SK-N-SH treated with all-trans-retinoic acid at 6 μM for 48 hours (cell line): ENCODE measurements around the gene SEC14L1.

Source experiments
- CREB5 ChIP-seq: fragments of 250-450 bp; sonication (Bioruptor Pico); IDR thresholded peaks from 2 replicates; pipeline ENCODE4 v1.5.1; 2020; ENCODE audit warnings: low read depth, mild to moderate bottlenecking, moderate library complexity
- CSDC2 ChIP-seq: fragments of 250-450 bp; sonication (Bioruptor Pico); IDR thresholded peaks from 2 replicates; pipeline ENCODE4 v1.5.0; 2020; ENCODE audit warnings: mild to moderate bottlenecking, moderate library complexity
- OSR1 ChIP-seq: fragments of 250-450 bp; sonication (Bioruptor Pico); IDR thresholded peaks from 2 replicates; pipeline ENCODE4 v1.8.0; 2022; ENCODE audit warnings: moderate library complexity, mild to moderate bottlenecking, inconsistent platforms
- SNAI2 ChIP-seq: fragments of 250-450 bp; sonication (Bioruptor Pico); IDR thresholded peaks from 2 replicates; pipeline ENCODE4 v1.5.0; 2020; ENCODE audit warnings: mild to moderate bottlenecking, moderate library complexity
- ZC3H10 ChIP-seq: fragments of 250-450 bp; sonication (Bioruptor Pico); IDR thresholded peaks from 2 replicates; pipeline ENCODE4 v1.5.1; 2021; ENCODE audit warnings: mild to moderate bottlenecking, moderate library complexity
- ZFP3 ChIP-seq: fragments of 250-450 bp; sonication (Bioruptor Pico); IDR thresholded peaks from 2 replicates; pipeline ENCODE4 v1.5.0; 2020; ENCODE audit warnings: mild to moderate bottlenecking, moderate library complexity
- ZNF70 ChIP-seq: fragments of 450-650 bp; formaldehyde crosslinking; IDR thresholded peaks from 2 replicates; pipeline ENCODE4 v1.5.0; 2020; ENCODE audit warnings: mild to moderate bottlenecking, moderate library complexity
- TF ChIP-seq, protein P1 (sequence below): fragments of 250-450 bp; sonication (Bioruptor Pico); IDR thresholded peaks from 2 replicates; pipeline ENCODE4 v1.8.0; 2021; ENCODE audit warnings: low read depth, mild to moderate bottlenecking, moderate library complexity, borderline replicate concordance
- TF ChIP-seq, protein P2 (sequence below): fragments of 250-450 bp; sonication (Bioruptor Pico); IDR thresholded peaks from 2 replicates; pipeline ENCODE4 v1.8.0; 2020; ENCODE audit warnings: mild to moderate bottlenecking, moderate library complexity, borderline replicate concordance

DNA sequence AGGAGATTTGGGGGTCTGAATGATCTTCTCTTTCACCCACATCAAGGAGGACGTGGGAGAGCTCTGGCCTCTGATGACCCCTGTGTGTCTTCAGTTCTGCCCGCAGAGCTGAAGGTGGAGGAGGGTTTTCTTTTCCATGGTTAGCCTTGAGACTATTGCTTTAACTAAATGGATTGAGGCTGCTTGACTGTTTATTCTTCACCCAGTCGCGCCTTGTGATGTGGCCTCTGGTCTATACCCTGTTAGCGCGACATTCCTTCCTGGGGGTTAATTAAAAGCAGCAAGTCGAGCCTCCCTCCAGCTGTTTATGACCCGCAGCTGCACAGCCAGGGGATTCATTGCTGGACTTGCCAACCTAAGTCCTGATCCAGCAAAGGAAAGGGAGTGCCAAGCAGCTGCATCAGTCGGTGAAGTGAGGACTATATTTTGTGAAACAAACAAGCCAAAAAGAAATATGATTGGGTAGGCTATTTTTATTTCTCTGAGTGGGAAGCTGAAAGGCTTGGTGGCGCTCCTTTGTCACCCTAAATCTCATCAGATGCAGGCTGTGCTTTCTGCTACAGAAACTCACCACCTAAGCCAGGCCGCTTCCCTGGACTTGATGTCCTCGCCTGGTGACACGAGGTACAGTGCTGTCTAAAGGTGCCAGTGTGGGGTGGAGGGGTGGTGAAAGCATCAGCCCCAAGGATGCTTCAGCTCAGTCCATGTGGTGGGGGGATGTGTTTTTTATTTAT, 11.0 kb upstream of the SEC14L1 start:
- TF ChIP-seq, protein P1, sequence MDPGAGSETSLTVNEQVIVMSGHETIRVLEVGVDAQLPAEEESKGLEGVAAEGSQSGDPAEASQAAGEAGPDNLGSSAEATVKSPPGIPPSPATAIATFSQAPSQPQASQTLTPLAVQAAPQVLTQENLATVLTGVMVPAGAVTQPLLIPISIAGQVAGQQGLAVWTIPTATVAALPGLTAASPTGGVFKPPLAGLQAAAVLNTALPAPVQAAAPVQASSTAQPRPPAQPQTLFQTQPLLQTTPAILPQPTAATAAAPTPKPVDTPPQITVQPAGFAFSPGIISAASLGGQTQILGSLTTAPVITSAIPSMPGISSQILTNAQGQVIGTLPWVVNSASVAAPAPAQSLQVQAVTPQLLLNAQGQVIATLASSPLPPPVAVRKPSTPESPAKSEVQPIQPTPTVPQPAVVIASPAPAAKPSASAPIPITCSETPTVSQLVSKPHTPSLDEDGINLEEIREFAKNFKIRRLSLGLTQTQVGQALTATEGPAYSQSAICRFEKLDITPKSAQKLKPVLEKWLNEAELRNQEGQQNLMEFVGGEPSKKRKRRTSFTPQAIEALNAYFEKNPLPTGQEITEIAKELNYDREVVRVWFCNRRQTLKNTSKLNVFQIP (CRISPR knock-in tag): no peak
- TF ChIP-seq CREB5 (CRISPR knock-in tag) (no peak), ZC3H10 (CRISPR knock-in tag) (no peak), ZNF70 (CRISPR knock-in tag) (no peak), ZFP3 (CRISPR knock-in tag) (no peak), SNAI2 (CRISPR knock-in tag) (no peak), CSDC2 (no peak), OSR1 (no peak)
- TF ChIP-seq, protein P2, sequence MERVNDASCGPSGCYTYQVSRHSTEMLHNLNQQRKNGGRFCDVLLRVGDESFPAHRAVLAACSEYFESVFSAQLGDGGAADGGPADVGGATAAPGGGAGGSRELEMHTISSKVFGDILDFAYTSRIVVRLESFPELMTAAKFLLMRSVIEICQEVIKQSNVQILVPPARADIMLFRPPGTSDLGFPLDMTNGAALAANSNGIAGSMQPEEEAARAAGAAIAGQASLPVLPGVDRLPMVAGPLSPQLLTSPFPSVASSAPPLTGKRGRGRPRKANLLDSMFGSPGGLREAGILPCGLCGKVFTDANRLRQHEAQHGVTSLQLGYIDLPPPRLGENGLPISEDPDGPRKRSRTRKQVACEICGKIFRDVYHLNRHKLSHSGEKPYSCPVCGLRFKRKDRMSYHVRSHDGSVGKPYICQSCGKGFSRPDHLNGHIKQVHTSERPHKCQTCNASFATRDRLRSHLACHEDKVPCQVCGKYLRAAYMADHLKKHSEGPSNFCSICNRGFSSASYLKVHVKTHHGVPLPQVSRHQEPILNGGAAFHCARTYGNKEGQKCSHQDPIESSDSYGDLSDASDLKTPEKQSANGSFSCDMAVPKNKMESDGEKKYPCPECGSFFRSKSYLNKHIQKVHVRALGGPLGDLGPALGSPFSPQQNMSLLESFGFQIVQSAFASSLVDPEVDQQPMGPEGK (CRISPR knock-in tag): no peak
